Neural cell (in vitro differentiated cells): Measurements from ENCODE around the gene PDE8B.

Experiments used
- EZH2 ChIP-seq: fragments of 200-600, 300-800 bp; shearing (Covaris generic), sonication (generic); IDR thresholded peaks from 2 replicates; pipeline ENCODE4 v1.6.1; 2014; ENCODE audit warnings: antibody characterized with exemption, low read length, borderline replicate concordance, mild to moderate bottlenecking; ENCODE audit not compliant: insufficient read depth, poor library complexity, severe bottlenecking
- POLR2AphosphoS5 ChIP-seq: IDR thresholded peaks from 2 replicates; pipeline ENCODE4 v1.6.1; 2012
- TF ChIP-seq, protein P1 (sequence below): fragments of 450-650 bp; IDR thresholded peaks from 2 replicates; pipeline ENCODE4 v1.5.1; 2014; ENCODE audit warnings: antibody characterized with exemption, mild to moderate bottlenecking, moderate library complexity; ENCODE audit not compliant: poor library complexity, severe bottlenecking

GRCh38 chr5:77391240-77391765, 180.8 kb downstream of the PDE8B start:
- TF ChIP-seq, protein P1, sequence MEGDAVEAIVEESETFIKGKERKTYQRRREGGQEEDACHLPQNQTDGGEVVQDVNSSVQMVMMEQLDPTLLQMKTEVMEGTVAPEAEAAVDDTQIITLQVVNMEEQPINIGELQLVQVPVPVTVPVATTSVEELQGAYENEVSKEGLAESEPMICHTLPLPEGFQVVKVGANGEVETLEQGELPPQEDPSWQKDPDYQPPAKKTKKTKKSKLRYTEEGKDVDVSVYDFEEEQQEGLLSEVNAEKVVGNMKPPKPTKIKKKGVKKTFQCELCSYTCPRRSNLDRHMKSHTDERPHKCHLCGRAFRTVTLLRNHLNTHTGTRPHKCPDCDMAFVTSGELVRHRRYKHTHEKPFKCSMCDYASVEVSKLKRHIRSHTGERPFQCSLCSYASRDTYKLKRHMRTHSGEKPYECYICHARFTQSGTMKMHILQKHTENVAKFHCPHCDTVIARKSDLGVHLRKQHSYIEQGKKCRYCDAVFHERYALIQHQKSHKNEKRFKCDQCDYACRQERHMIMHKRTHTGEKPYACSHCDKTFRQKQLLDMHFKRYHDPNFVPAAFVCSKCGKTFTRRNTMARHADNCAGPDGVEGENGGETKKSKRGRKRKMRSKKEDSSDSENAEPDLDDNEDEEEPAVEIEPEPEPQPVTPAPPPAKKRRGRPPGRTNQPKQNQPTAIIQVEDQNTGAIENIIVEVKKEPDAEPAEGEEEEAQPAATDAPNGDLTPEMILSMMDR, result no peak
- no peak for TF ChIP-seq POLR2AphosphoS5
- TF ChIP-seq EZH2, result no peak
